Astrocyte of the cerebellum (primary cell): ENCODE results near the gene SLC35B2.

Experiments
- DNase-seq: peaks from one replicate; pipeline ENCODE4 v3.0.0-alpha.2; 2011; ENCODE audit warnings: low read depth
- H3K4me3 ChIP-seq: 2 replicates; pipeline ENCODE4 v1.5.1; 2011; ENCODE audit warnings: mild to moderate bottlenecking, low read depth, low read length, moderate library complexity
- in situ Hi-C: cut with HindIII; loops from 2 replicates; pipeline ENCODE4 v1.10.0; 2017; ENCODE audit warnings: low sequenced_read_pairs
- TF ChIP-seq, protein P1 (sequence below): IDR thresholded peaks from 2 replicates; pipeline ENCODE4 v1.5.1; 2012; ENCODE audit warnings: low read length, low read depth, moderate library complexity, mild to moderate bottlenecking; ENCODE audit errors: missing control alignments

The SLC35B2 gene

DNA sequence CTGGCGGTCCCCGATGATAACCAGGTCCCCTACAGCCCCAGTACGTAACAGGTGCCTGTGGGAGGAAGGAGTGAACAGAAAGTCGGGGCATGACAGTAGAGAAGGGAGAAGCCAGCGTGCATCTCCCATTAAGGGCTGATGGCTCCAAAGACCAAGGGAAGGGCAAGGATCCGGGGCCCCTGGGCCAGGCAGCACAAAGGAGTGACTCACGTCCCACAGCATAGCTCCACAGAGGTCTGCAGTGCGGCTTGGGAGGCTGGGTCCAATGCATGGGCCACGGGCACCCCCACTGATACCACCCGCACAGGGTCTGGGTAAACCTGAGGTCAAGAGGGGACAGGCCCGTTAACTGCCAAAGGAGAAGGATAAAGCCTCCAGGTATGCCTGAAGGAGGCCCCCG is 45.5 kb upstream of the SLC35B2 start:
- DNase-seq: no peak
- in situ Hi-C loops: no loop called here
- H3K4me3 ChIP-seq: no peak overlapping the region
- TF ChIP-seq, protein P1, sequence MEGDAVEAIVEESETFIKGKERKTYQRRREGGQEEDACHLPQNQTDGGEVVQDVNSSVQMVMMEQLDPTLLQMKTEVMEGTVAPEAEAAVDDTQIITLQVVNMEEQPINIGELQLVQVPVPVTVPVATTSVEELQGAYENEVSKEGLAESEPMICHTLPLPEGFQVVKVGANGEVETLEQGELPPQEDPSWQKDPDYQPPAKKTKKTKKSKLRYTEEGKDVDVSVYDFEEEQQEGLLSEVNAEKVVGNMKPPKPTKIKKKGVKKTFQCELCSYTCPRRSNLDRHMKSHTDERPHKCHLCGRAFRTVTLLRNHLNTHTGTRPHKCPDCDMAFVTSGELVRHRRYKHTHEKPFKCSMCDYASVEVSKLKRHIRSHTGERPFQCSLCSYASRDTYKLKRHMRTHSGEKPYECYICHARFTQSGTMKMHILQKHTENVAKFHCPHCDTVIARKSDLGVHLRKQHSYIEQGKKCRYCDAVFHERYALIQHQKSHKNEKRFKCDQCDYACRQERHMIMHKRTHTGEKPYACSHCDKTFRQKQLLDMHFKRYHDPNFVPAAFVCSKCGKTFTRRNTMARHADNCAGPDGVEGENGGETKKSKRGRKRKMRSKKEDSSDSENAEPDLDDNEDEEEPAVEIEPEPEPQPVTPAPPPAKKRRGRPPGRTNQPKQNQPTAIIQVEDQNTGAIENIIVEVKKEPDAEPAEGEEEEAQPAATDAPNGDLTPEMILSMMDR: no peak

DNA sequence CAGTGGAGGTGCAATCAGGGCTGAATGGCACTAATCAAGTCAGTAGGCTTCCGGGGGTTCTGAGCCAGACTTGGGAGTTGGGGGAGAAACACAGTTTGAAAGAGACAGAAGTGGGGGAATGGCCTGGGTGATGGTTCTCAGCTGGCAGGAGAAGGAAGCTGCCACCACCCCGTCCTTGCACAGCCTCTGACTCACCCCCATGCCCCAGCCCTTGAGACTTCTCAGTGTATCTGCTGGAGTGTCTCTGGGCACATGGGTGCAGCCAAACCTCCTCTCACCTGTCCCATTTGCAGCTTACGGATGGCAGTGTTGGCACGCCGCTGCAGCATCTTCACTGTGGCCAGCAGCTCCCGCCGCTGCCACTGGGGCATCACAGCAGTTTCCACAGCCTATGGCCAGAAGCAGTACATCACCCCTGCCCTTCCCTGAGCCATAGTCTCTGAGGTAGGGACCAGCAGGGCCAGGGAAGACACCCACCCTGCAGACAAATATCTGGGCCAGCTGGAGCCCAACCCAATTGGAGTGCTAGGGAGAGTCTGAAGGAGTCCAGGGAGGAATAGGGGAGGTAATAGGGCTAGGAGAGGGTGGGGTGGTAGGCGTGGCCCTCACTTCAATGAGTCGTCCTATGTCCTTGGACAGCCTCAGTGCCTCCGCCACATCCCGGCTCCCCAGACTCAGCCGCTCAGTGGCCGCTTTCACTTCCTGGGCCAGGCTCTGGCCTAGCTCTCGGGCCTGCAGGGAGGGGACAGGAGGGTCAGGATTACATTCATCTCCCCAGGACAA is 44.6 kb upstream of the SLC35B2 start:
- no peak for DNase-seq
- TF ChIP-seq, protein P1: no peak
- no peak overlapping the region for H3K4me3 ChIP-seq
- in situ Hi-C loops: no loop called here

DNA sequence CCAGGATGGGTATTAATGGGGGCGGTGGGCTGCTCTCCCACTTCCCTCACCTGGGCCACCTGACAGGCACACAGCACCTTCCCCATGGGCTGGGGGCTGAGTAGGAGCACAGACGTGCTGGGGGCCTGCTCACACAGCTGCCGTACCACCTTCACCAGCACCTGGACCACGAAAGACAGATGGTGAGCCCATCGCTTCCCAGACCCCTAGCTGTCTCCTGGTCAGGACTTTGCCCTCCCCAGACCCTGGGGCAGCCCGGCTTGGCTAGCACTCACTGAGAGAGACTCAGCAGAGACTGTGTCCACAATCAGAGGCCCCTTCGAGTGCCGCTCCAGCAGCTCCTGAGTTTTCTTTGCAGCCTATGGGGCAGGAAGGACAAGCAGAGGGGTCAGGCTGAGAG is 43.8 kb upstream of the SLC35B2 start:
- no peak for DNase-seq
- in situ Hi-C loops: no loop called here
- H3K4me3 ChIP-seq: no peak overlapping the region
- TF ChIP-seq, protein P1: no peak

DNA sequence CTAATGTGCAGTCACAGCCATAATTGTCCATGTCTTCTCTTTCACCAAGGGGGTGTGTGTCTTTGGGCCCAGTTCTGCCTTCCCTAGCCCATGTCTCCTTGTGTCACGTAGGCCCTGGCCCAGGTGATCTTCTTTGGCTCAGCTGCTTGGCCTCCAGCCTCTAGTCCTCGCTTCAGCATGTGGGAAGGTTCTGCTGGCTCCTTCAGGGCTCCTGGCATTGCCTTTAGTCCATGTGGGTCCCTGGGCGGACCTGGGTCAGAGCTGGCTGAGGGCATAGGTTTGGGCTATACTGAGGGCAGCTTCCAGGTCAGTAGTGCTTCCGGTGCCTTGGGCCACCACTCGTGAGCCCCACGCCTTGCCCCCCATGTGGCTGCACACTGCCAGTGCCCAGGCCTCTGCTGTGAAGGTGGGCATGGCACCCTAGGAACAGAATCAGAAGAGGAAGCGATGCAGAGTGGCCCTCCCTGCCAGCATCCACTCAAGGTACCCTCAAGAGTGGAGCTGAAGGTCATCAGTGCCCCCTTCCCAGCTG is 43.0 kb upstream of the SLC35B2 start:
- TF ChIP-seq, protein P1: no peak
- DNase-seq: no peak
- in situ Hi-C loops: no loop called here
- H3K4me3 ChIP-seq: no peak overlapping the region

DNA sequence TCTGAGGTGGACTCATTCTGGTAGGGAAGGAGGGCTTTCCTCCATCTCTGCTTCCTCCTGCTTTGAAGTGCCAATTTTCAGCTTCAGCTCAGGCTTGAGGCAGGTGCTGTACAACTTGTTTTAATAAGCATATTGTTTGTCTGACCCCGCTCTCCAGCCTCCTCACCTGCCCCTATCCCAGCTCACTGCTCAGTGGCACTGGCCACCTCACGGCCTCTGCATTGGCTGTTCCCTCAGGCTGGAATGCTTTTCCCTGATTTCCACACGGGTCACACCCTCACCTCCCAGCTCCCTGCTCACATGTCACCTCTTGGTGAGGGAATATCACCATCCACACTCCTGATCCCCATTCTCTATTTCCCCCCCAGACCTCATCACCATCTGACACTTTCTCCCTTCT is 41.5 kb upstream of the SLC35B2 start:
- H3K4me3 ChIP-seq: no peak overlapping the region
- no peak for DNase-seq
- in situ Hi-C loops: no loop called here
- TF ChIP-seq, protein P1: no peak

DNA sequence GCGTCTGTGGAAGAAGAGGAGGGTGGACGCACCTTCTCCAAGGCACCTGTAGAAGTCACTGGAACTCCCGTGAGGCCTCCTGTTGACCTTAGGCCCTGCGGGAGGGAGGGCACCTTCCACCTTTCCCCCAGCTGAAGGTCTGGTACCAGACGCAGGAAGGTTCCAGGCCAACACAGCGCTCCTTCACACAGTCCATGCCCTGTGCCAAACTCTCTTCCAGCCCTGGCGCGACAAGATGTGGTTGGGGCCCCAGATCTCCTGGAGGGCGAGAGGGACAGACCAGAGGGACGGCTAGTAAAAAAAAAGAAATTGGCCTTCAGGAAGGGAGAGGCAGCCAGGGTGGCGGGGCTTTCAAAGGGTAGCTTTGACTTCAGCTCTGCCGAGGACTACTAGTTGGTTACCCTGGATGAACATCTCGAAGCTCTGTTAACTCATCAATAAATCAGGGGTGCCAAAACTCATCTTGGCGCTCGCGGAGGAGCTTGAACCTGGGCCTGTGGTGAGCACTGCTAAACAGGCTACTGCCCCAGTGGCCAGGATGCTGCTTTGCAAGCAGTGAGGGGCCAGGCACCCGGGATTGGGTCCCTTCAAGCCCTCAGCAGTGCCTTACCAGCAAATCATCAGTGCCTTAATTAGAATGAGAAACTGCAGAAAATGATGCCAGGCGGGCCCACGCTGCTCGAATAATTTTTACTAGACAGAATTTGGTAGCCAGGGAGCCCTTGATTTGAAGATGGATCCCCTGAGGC is 40.9 kb upstream of the SLC35B2 start:
- TF ChIP-seq, protein P1: no peak
- DNase-seq: no peak
- in situ Hi-C loops: no loop called here
- H3K4me3 ChIP-seq: no peak overlapping the region
